HG03039 (cell line): ENCODE results near the gene CEP55.
"Not testable (repeated sequence)": the region's sequence is repeated elsewhere in the genome, so short reads cannot be mapped to it uniquely, and the experiment has no call there.

Experiments used
- ATAC-seq: cut with Tn5 transposase; IDR thresholded peaks from one replicate; pipeline ENCODE4 v1.9.1; 2021; ENCODE audit warnings: mild to moderate bottlenecking, moderate library complexity; ENCODE audit not compliant: unreplicated experiment

Gene CEP55

GRCh38 chr10:93496322-93497041 is at the start of gene CEP55:
TSS of gene CEP55 (plus strand) at chr10:93496612. CDS start at chr10:93500052, 3,440 bp downstream.
- peak; percentile 98 for ATAC-seq

GRCh38 chr10:93447019-93447418 is 49.4 kb upstream of the CEP55 start:
- no peak for ATAC-seq

- ATAC-seq, result no peak
Observed at GRCh38 chr10:93447970-93448369, 48.4 kb upstream of the CEP55 start.

- ATAC-seq, result no peak
Observed at GRCh38 chr10:93451244-93451947, 45.0 kb upstream of the CEP55 start.

- no peak for ATAC-seq
Observed at GRCh38 chr10:93452143-93452542, 44.3 kb upstream of the CEP55 start.

- no peak for ATAC-seq
Observed at GRCh38 chr10:93454146-93454545, 42.3 kb upstream of the CEP55 start.

GRCh38 chr10:93454736-93455135 is 41.7 kb upstream of the CEP55 start:
- ATAC-seq, result no peak

GRCh38 chr10:93456480-93456879 is 39.9 kb upstream of the CEP55 start:
- ATAC-seq, result no peak

GRCh38 chr10:93457511-93457910 is 38.9 kb upstream of the CEP55 start:
- ATAC-seq, result no peak

GRCh38 chr10:93458821-93459257 is 37.6 kb upstream of the CEP55 start:
- ATAC-seq, result no peak

- ATAC-seq, result no peak
Observed at GRCh38 chr10:93459466-93459865, 36.9 kb upstream of the CEP55 start.

- ATAC-seq, result no peak
Observed at GRCh38 chr10:93461109-93461806, 35.2 kb upstream of the CEP55 start.

- ATAC-seq, result no peak
Observed at GRCh38 chr10:93461807-93462178, 34.6 kb upstream of the CEP55 start.

- ATAC-seq, result no peak
Observed at GRCh38 chr10:93462371-93462770, 34.0 kb upstream of the CEP55 start.

- no peak for ATAC-seq
Observed at GRCh38 chr10:93462881-93463280, 33.5 kb upstream of the CEP55 start.

GRCh38 chr10:93463723-93464476 is 32.5 kb upstream of the CEP55 start:
- no peak for ATAC-seq

- ATAC-seq, result no peak
Observed at GRCh38 chr10:93464776-93465388, 31.5 kb upstream of the CEP55 start.

GRCh38 chr10:93465806-93466675 is 30.4 kb upstream of the CEP55 start:
- ATAC-seq, result no peak

- not testable (repeated sequence) for ATAC-seq
Observed at GRCh38 chr10:93467635-93468034, 28.8 kb upstream of the CEP55 start.
